ENCODE data around the gene ACTG1. TPM values are rescaled to one million over a fixed set of nuclear protein-coding genes. Genes with fewer than 3 reads are reported as not detected.

The ACTG1 gene
- total and polyA plus RNA-seq, 12 donors: 290 to 1,180 (median 345) TPM

GRCh38 chr17:81536299-81537290 lies 24.0 kb upstream of the ACTG1 start:
- Histone ChIP-seq H3K9me3 (no peaks in the 10 kb centered on the region), H3K4me3 (no peak overlapping the region), H3K27ac (no peak overlapping the region), H3K27me3 (peaks cover 16 to 44% (median 40%) of the 10 kb centered on the region in 7 donors), H3K4me1 (peaks cover 3 to 18% (median 16%) of the 10 kb centered on the region in 9 donors), H3K36me3 (peaks cover 0 to 31% (median 10%) of the 10 kb centered on the region in 9 donors)
- intact Hi-C loops (cut with DNase I): loop anchor here in 6 of 10 donors (1.0 to 10.0 kb wide), 4 partner anchors 283 to 392 kb away; no protein-coding TSS in a partner anchor
- no peak for DNase-seq
- ATAC-seq: peak in 4 of 8 donors; percentile 3 to 7 (median 6)
- TF ChIP-seq CTCF (IDR thresholded peaks at IDR 0.05): no peak
- WGBS, 2 donors: 5 to 7% methylated on average over 80 to 89 of the region's 89 CpGs

- Histone ChIP-seq H3K36me3 (peaks cover 0 to 22% (median 10%) of the 10 kb centered on the region in 9 donors), H3K27ac (no peak overlapping the region), H3K9me3 (no peaks in the 10 kb centered on the region), H3K27me3 (peaks cover 16 to 44% (median 40%) of the 10 kb centered on the region in 7 donors), H3K4me3 (no peak overlapping the region), H3K4me1 (peaks cover 3 to 18% (median 16%) of the 10 kb centered on the region in 9 donors)
- intact Hi-C loops (cut with DNase I): loop anchor here in 4 of 10 donors (2.0 to 10.0 kb wide), 3 partner anchors 283 to 391 kb away; no protein-coding TSS in a partner anchor
- ATAC-seq (no peak), DNase-seq (no peak)
- TF ChIP-seq CTCF (IDR thresholded peaks at IDR 0.05): no peak
- whole genome bisulfite sequencing, 2 donors: 41 to 56% methylated on average over 13 of the region's 13 CpGs
These were observed 23.1 kb upstream of the ACTG1 start for GRCh38 chr17:81535480-81536298.

GRCh38 chr17:81535007-81535328 lies 22.4 kb upstream of the ACTG1 start:
- peaks cover 16 to 44% (median 40%) of the 10 kb centered on the region in 7 donors for H3K27me3 ChIP-seq
- intact Hi-C loops (cut with DNase I): loop anchor here in 3 of 10 donors (5.0 to 10.0 kb wide), 2 partner anchors 283 to 390 kb away; no protein-coding TSS in a partner anchor
- H3K27ac ChIP-seq: no peak overlapping the region
- WGBS, 2 donors: 78 to 88% methylated on average over 5 of the region's 5 CpGs
- no peaks in the 10 kb centered on the region for H3K9me3 ChIP-seq
- ATAC-seq: no peak
- H3K4me1 ChIP-seq: peaks cover 3 to 18% (median 16%) of the 10 kb centered on the region in 9 donors
- TF ChIP-seq CTCF (IDR thresholded peaks at IDR 0.05): no peak
- no peak for DNase-seq
- H3K36me3 ChIP-seq: peaks cover 0 to 15% (median 3%) of the 10 kb centered on the region in 9 donors
- no peak overlapping the region for H3K4me3 ChIP-seq

All from heart right ventricle (tissue), 16 donors.